IMR-90 (cell line): Measurements from ENCODE around the gene ALDH1L2. TPM values are rescaled to one million over a fixed set of nuclear protein-coding genes. Genes with fewer than 3 reads are reported as not detected.

ENCODE experiments used
- ATAC-seq: fragments of 200-7000 bp; cut with Tn5 transposase; 2 replicates; pipeline ENCODE4 v1.9.1; 2020; ENCODE audit warnings: low read depth, mild to moderate bottlenecking, moderate library complexity
- BruUV-seq: library from RNA; stranded (reverse); fragments of 400-500 nt; replicated peaks from 2 replicates; lab custom pipeline; 2021; lab: Mats Ljungman, UMichigan
- CTCF ChIA-PET: fragments of 300-600 bp; formaldehyde crosslinking; extraction: SDS; loops from one replicate; lab custom pipeline; 2021; ENCODE audit warnings: antibody characterized with exemption; lab: Yijun Ruan, JAX
- POLR2A ChIA-PET: fragments of 300-600 bp; sonication (Branson Sonifier 250); formaldehyde crosslinking; loops from one replicate; lab custom pipeline; 2022; ENCODE audit warnings: antibody characterized with exemption; ENCODE audit not compliant: unreplicated experiment; lab: Charles Lee
- DNase-seq: peaks from one replicate; pipeline ENCODE4 v3.0.0; 2013
- H2AFZ ChIP-seq: replicated peaks from 2 replicates; pipeline ENCODE3; 2013; ENCODE audit warnings: low read length, mild to moderate bottlenecking; ENCODE audit not compliant: poor library complexity
- H2AK5ac ChIP-seq: 2 replicates; pipeline ENCODE4 v1.6.1; 2013; ENCODE audit warnings: low read depth, low read length, inconsistent platforms
- H2AK9ac ChIP-seq: replicated peaks from 2 replicates; pipeline ENCODE3; 2013; ENCODE audit warnings: mild to moderate bottlenecking, low read depth, low read length, moderate library complexity; ENCODE audit not compliant: poor library complexity
- H2BK120ac ChIP-seq: 2 replicates; pipeline ENCODE4 v1.6.1; 2013; ENCODE audit warnings: low read depth, low read length, inconsistent platforms
- H2BK15ac ChIP-seq: 3 replicates; pipeline ENCODE4 v1.6.1; 2013; ENCODE audit warnings: low read depth, low read length, inconsistent platforms
- H2BK20ac ChIP-seq: 2 replicates; pipeline ENCODE4 v1.6.1; 2013; ENCODE audit warnings: low read depth, mild to moderate bottlenecking, inconsistent platforms, low read length, moderate library complexity
- H2BK5ac ChIP-seq: 2 replicates; pipeline ENCODE4 v1.6.1; 2013; ENCODE audit warnings: mild to moderate bottlenecking, low read depth, low read length, inconsistent platforms; ENCODE audit not compliant: poor library complexity, severe bottlenecking
- H3K14ac ChIP-seq: replicated peaks from 2 replicates; pipeline ENCODE4 v1.6.1; 2013; ENCODE audit warnings: low read depth, low read length, inconsistent platforms
- H3K18ac ChIP-seq: 2 replicates; pipeline ENCODE4 v1.6.1; 2013; ENCODE audit warnings: low read depth, low read length, control low read depth
- H3K23ac ChIP-seq: 2 replicates; pipeline ENCODE4 v1.6.1; 2013; ENCODE audit warnings: low read depth, low read length, inconsistent platforms
- H3K27ac ChIP-seq: 2 replicates; pipeline ENCODE4 v1.5.1; 2013; ENCODE audit warnings: mild to moderate bottlenecking, control low read depth, low read length; ENCODE audit not compliant: insufficient read depth
- H3K27me3 ChIP-seq: 2 replicates; pipeline ENCODE4 v1.6.1; 2013; ENCODE audit warnings: low read length; ENCODE audit not compliant: control insufficient read depth, insufficient read depth
- H3K36me3 ChIP-seq: 2 replicates; pipeline ENCODE4 v1.6.1; 2013; ENCODE audit warnings: low read length, mixed read lengths; ENCODE audit not compliant: control insufficient read depth, insufficient read depth
- H3K4ac ChIP-seq: 2 replicates; pipeline ENCODE4 v1.6.1; 2013; ENCODE audit warnings: low read depth, low read length, inconsistent platforms
- H3K4me1 ChIP-seq: 2 replicates; pipeline ENCODE4 v1.6.1; 2013; ENCODE audit warnings: low read length, mixed read lengths; ENCODE audit not compliant: control insufficient read depth, insufficient read depth
- H3K4me2 ChIP-seq: 2 replicates; pipeline ENCODE4 v1.6.1; 2013; ENCODE audit warnings: low read depth, mild to moderate bottlenecking, control low read depth, low read length, moderate library complexity
- H3K4me3 ChIP-seq: 2 replicates; pipeline ENCODE4 v1.5.1; 2013; ENCODE audit warnings: low read depth, mild to moderate bottlenecking, control low read depth, low read length, moderate library complexity; ENCODE audit not compliant: insufficient read depth
- H3K56ac ChIP-seq: 2 replicates; pipeline ENCODE4 v1.6.1; 2013; ENCODE audit warnings: low read length, inconsistent platforms; ENCODE audit not compliant: insufficient read depth; ENCODE audit errors: extremely low read depth
- H3K79me1 ChIP-seq, 2 experiments: 2 replicates each; pipeline ENCODE4 v1.6.1; 2013; ENCODE audit warnings: low read length in 2 of 2, inconsistent platforms in 1 of 2, low read depth in 1 of 2
- H3K9ac ChIP-seq: 2 replicates; pipeline ENCODE4 v1.6.1; 2013; ENCODE audit warnings: low read depth, low read length, control low read depth
- H3K9me1 ChIP-seq: 2 replicates; pipeline ENCODE4 v1.6.1; 2013; ENCODE audit warnings: low read length, inconsistent platforms; ENCODE audit not compliant: insufficient read depth
- H3K9me3 ChIP-seq: 2 replicates; pipeline ENCODE4 v1.6.1; 2013; ENCODE audit warnings: low read length; ENCODE audit not compliant: control insufficient read depth, insufficient read depth
- H4K20me1 ChIP-seq: 2 replicates; pipeline ENCODE4 v1.6.1; 2013; ENCODE audit warnings: low read length, inconsistent platforms; ENCODE audit not compliant: insufficient read depth
- H4K5ac ChIP-seq: 2 replicates; pipeline ENCODE4 v1.6.1; 2013; ENCODE audit warnings: mild to moderate bottlenecking, low read depth, low read length, control low read depth
- H4K8ac ChIP-seq, 2 experiments: 2 replicates each; pipeline ENCODE4 v1.6.1; 2013; ENCODE audit warnings: low read depth in 2 of 2, low read length in 2 of 2, control low read depth in 1 of 2, inconsistent platforms in 1 of 2
- H4K91ac ChIP-seq: 2 replicates; pipeline ENCODE4 v1.6.1; 2013; ENCODE audit warnings: low read depth, low read length, inconsistent platforms; ENCODE audit not compliant: insufficient read depth
- BHLHE40 ChIP-seq: fragments of 150-350 bp; IDR thresholded peaks from 2 replicates; pipeline ENCODE4 v1.6.1; 2016; ENCODE audit warnings: mild to moderate bottlenecking, low read depth, low read length
- CEBPB ChIP-seq: IDR thresholded peaks from 2 replicates; pipeline ENCODE4 v1.6.1; 2012; ENCODE audit warnings: low read depth, low read length, improper control_type of control experiment
- CHD1 ChIP-seq: IDR thresholded peaks from 2 replicates; pipeline ENCODE4 v1.6.1; 2012; ENCODE audit warnings: low read depth, low read length, improper control_type of control experiment
- CTCF ChIP-seq: conservative IDR thresholded peaks from 2 replicates; pipeline ENCODE4 v1.5.1; 2012; ENCODE audit warnings: mild to moderate bottlenecking, low read depth, low read length, improper control_type of control experiment
- ELK1 ChIP-seq: fragments of 150-350 bp; IDR thresholded peaks from 2 replicates; pipeline ENCODE4 v1.6.1; 2016; ENCODE audit warnings: low read depth, mild to moderate bottlenecking, low read length, moderate library complexity, borderline replicate concordance
- FOS ChIP-seq: fragments of 150-350 bp; IDR thresholded peaks from 2 replicates; pipeline ENCODE4 v1.6.1; 2016; ENCODE audit warnings: low read depth, low read length
- MAFK ChIP-seq: IDR thresholded peaks from 2 replicates; pipeline ENCODE4 v1.6.1; 2012; ENCODE audit warnings: low read depth, low read length, improper control_type of control experiment
- MAZ ChIP-seq: IDR thresholded peaks from 2 replicates; pipeline ENCODE4 v1.6.1; 2012; ENCODE audit warnings: low read depth, mild to moderate bottlenecking, low read length, improper control_type of control experiment, moderate library complexity, borderline replicate concordance
- MXI1 ChIP-seq: IDR thresholded peaks from 2 replicates; pipeline ENCODE4 v1.6.1; 2012; ENCODE audit warnings: low read depth, mild to moderate bottlenecking, low read length, moderate library complexity, borderline replicate concordance
- NFE2L2 ChIP-seq: fragments of 150-350 bp; IDR thresholded peaks from 2 replicates; pipeline ENCODE4 v1.6.1; 2016; ENCODE audit warnings: low read depth, mild to moderate bottlenecking, low read length
- POLR2A ChIP-seq: IDR thresholded peaks from 2 replicates; pipeline ENCODE4 v1.6.1; 2012; ENCODE audit warnings: mild to moderate bottlenecking, low read depth, low read length
- RAD21 ChIP-seq: IDR thresholded peaks from 2 replicates; pipeline ENCODE4 v1.6.1; 2012; ENCODE audit warnings: low read length, improper control_type of control experiment
- RCOR1 ChIP-seq: IDR thresholded peaks from 2 replicates; pipeline ENCODE4 v1.6.1; 2012; ENCODE audit warnings: mild to moderate bottlenecking, low read length, improper control_type of control experiment; ENCODE audit not compliant: insufficient replicate concordance
- RFX5 ChIP-seq: IDR thresholded peaks from 2 replicates; pipeline ENCODE4 v1.8.0; 2012; ENCODE audit warnings: low read depth, mild to moderate bottlenecking, low read length, moderate library complexity
- SMC3 ChIP-seq: fragments of 150-350 bp; IDR thresholded peaks from 2 replicates; pipeline ENCODE4 v1.6.1; 2016; ENCODE audit warnings: low read depth, mild to moderate bottlenecking, antibody characterized with exemption, low read length, moderate library complexity
- USF2 ChIP-seq: fragments of 150-350 bp; IDR thresholded peaks from 2 replicates; pipeline ENCODE4 v1.6.1; 2017; ENCODE audit warnings: mild to moderate bottlenecking, antibody characterized with exemption, low read length, low read depth
- WGBS, 2 experiments: methylation state at CpG; one replicate each; pipeline versions ENCODE4 v1.1.5 to v1.1.7; 2013; ENCODE audit warnings: missing lambda C conversion rate in 2 of 2; ENCODE audit not compliant: insufficient read length in 1 of 2; ENCODE audit errors: extremely low coverage in 2 of 2; 5-methylcytosine and 5-hydroxymethylcytosine counted together
- dilution Hi-C: fragments of 300-500 bp; cut with HindIII; formaldehyde crosslinking; loops from one replicate; pipeline ENCODE4 v1.14.3; 2018; ENCODE audit warnings: low sequenced_read_pairs; ENCODE audit not compliant: unreplicated experiment
- in situ Hi-C: fragments of 300-500 bp; cut with MboI; formaldehyde crosslinking; loops from 3 replicates; pipeline ENCODE4 v1.14.3; 2019; ENCODE audit warnings: low sequenced_read_pairs, inconsistent platforms, mixed read lengths
- intact Hi-C: fragments of 100-400 bp; cut with micrococcal nuclease; formaldehyde crosslinking; loops from 2 replicates; pipeline ENCODE4 v1.10.0; 2022
- polyA plus RNA-seq, 3 experiments: library from polyadenylated mRNA; depleted of rRNA; stranded (reverse); fragments of >200 nt; gene quantifications; 2 replicates each; pipeline ENCODE4 v1.2.3, GENCODE V29; 2012; ENCODE audit warnings: low replicate concordance in 1 of 3
- total RNA-seq: library from RNA; depleted of rRNA; stranded (reverse); fragments of >200 nt; gene quantifications from 2 replicates; pipeline ENCODE4 v1.2.3, GENCODE V29; 2012

The ALDH1L2 gene
- total and polyA plus RNA-seq, 2 of the 4 experiments (the other 2 are of a cell fraction), result 21.1 to 22.8 TPM

GRCh38 chr12:105083031-105083430, 1.2 kb downstream of the ALDH1L2 start:
- Histone ChIP-seq H4K20me1 (no peaks in the 10 kb centered on the region), H2BK5ac (peak overlapping the region; percentile 4), H3K36me3 (no peaks in the 10 kb centered on the region), H2AFZ (peak overlapping the region; percentile 8), H3K9ac (peak overlapping the region; percentile 74), H3K9me1 (peaks cover 5% of the 10 kb centered on the region), H2AK9ac (peak overlapping the region; percentile 42), H2BK120ac (peak overlapping the region; percentile 71), H3K4ac (peak overlapping the region; percentile 98), H3K4me3 (peak overlapping the region; percentile 59), H3K56ac (peak overlapping the region; percentile 92; the same call in 1 of the 2 replicates), H4K91ac (peak overlapping the region; percentile 73), H3K79me1 (peaks cover 13 to 48% of the 10 kb centered on the region in 2 experiments; a peak in 3 of 4 replicates), H3K4me1 (peaks cover 4% of the 10 kb centered on the region), H3K23ac (peak overlapping the region; percentile 93), H3K27me3 (no peaks in the 10 kb centered on the region), H3K14ac (peak overlapping the region; percentile 100), H2BK20ac (peak overlapping the region; percentile 44), H4K5ac (peak overlapping the region; percentile 56; the same call in 1 of the 2 replicates), H4K8ac (peak overlapping the region; percentile 65 to 92; a peak in 3 of 4 replicates), H2AK5ac (peak overlapping the region; percentile 60; the same call in 1 of the 2 replicates), H3K27ac (peak overlapping the region; percentile 64; the same call in 1 of the 2 replicates), H3K18ac (peak overlapping the region; percentile 74; the same call in 1 of the 2 replicates), H3K4me2 (peak overlapping the region; percentile 74), H2BK15ac (no peak overlapping the region), H3K9me3 (no peaks in the 10 kb centered on the region)
- dilution Hi-C loops (no loop called here), in situ Hi-C loops (no loop called here), intact Hi-C loops (no loop called here)
- no CpG with 5 or more reads among the region's 5 CpGs for WGBS, 2 experiments
- POLR2A ChIA-PET, result interaction anchor here (0.6 to 1.3 kb wide), 3 partner anchors 14 to 60 kb away, joined by 3 to 4 read pairs (median 4); partner anchors contain the start of gene WASHC4
- BruUV-seq, result no TSS peak
- DNase-seq (no peak), ATAC-seq (no peak)
- CTCF ChIA-PET, result interaction anchor here (0.7 to 1.0 kb wide), 2 partner anchors 33 to 222 kb away, joined by 3 to 8 read pairs; no protein-coding TSS in a partner anchor
- TF ChIP-seq CTCF, result no peak
- no peak for TF ChIP-seq RFX5
- no peak for TF ChIP-seq BHLHE40
- TF ChIP-seq FOS, result no peak
- TF ChIP-seq CEBPB, result no peak
- TF ChIP-seq MXI1, result no peak
- TF ChIP-seq POLR2A, result no peak; the same call in 1 of the 2 replicates
- no peak for TF ChIP-seq MAZ
- TF ChIP-seq NFE2L2, result no peak
- no peak for TF ChIP-seq RCOR1
- no peak for TF ChIP-seq SMC3
- no peak for TF ChIP-seq CHD1
- TF ChIP-seq USF2, result no peak
- TF ChIP-seq MAFK, result no peak
- no peak for TF ChIP-seq ELK1
- TF ChIP-seq RAD21, result no peak
